ENCODE measurements around the gene IGSF23. TPM values are rescaled to one million over a fixed set of nuclear protein-coding genes. Genes with fewer than 3 reads are reported as not detected.
A peak's percentile ranks its signal among the peaks of the same experiment; 100 is the strongest.

Gene IGSF23
- total RNA-seq = not detected
- not detected for polyA plus RNA-seq (ENCODE audit: insufficient read length in 2 of 2)
- long read RNA-seq, donor 1 = 0 reads
- long read RNA-seq, donor 2 = 0 reads
- long read RNA-seq, donor 3 = 0 reads
- long read RNA-seq, donor 4 = 0 reads

GRCh38 chr19:44613295-44614178 is at the start of gene IGSF23:
IGSF23 (plus strand) TSS chr19:44613563; CDS start chr19:44613646, 83 bp downstream.
- WGBS (ENCODE audit: insufficient coverage) = 86% methylated on average over 11 of the region's 25 CpGs
- H3K9me3 ChIP-seq (ENCODE audit: control insufficient read depth, insufficient read depth, low read length) = no peaks in the 10 kb centered on the region
- no peaks in the 10 kb centered on the region for H3K27me3 ChIP-seq (ENCODE audit: control insufficient read depth, insufficient read depth, low read length)
- H3K36me3 ChIP-seq (ENCODE audit: control insufficient read depth, insufficient read depth, low read length) = no peaks in the 10 kb centered on the region
- no peak within 1 kb of the TSS for H3K27ac ChIP-seq (ENCODE audit: low read depth, low read length)
- no peak within 1 kb of the TSS for H3K4me3 ChIP-seq (ENCODE audit: low read depth, low read length)
- DNase-seq (ENCODE audit: low read depth in 4 of 6, low spot score in 6 of 6) = no peak
- no peaks in the 10 kb centered on the region for H3K4me1 ChIP-seq (ENCODE audit: control insufficient read depth, insufficient read depth, low read length)

GRCh38 chr19:44566984-44567383 is 46.4 kb upstream of the IGSF23 start:
- Histone ChIP-seq H3K9me3 (ENCODE audit: control insufficient read depth, insufficient read depth, low read length) (no peaks in the 10 kb centered on the region), H3K36me3 (ENCODE audit: control insufficient read depth, insufficient read depth, low read length) (no peaks in the 10 kb centered on the region), H3K4me3 (ENCODE audit: low read depth, low read length) (no peak overlapping the region), H3K4me1 (ENCODE audit: control insufficient read depth, insufficient read depth, low read length) (no peaks in the 10 kb centered on the region), H3K27me3 (ENCODE audit: control insufficient read depth, insufficient read depth, low read length) (no peaks in the 10 kb centered on the region), H3K27ac (ENCODE audit: low read depth, low read length) (no peak overlapping the region)
- no peak for DNase-seq (ENCODE audit: low read depth in 4 of 6, low spot score in 6 of 6)
- WGBS (ENCODE audit: insufficient coverage) = no CpG with 5 or more reads among the region's 5 CpGs

- no peak overlapping the region for H3K4me3 ChIP-seq (ENCODE audit: low read depth, low read length)
- no peaks in the 10 kb centered on the region for H3K4me1 ChIP-seq (ENCODE audit: control insufficient read depth, insufficient read depth, low read length)
- H3K36me3 ChIP-seq (ENCODE audit: control insufficient read depth, insufficient read depth, low read length) = no peaks in the 10 kb centered on the region
- DNase-seq (ENCODE audit: low read depth in 4 of 6, low spot score in 6 of 6) = no peak
- H3K27ac ChIP-seq (ENCODE audit: low read depth, low read length) = no peak overlapping the region
- WGBS (ENCODE audit: insufficient coverage) = no CpG with 5 or more reads among the region's 2 CpGs
- H3K27me3 ChIP-seq (ENCODE audit: control insufficient read depth, insufficient read depth, low read length) = no peaks in the 10 kb centered on the region
- H3K9me3 ChIP-seq (ENCODE audit: control insufficient read depth, insufficient read depth, low read length) = no peaks in the 10 kb centered on the region
These were observed 45.6 kb upstream of the IGSF23 start for GRCh38 chr19:44567745-44568144.

GRCh38 chr19:44570603-44570983 is 42.8 kb upstream of the IGSF23 start:
- no peak overlapping the region for H3K4me3 ChIP-seq (ENCODE audit: low read depth, low read length)
- no peak overlapping the region for H3K27ac ChIP-seq (ENCODE audit: low read depth, low read length)
- no peaks in the 10 kb centered on the region for H3K27me3 ChIP-seq (ENCODE audit: control insufficient read depth, insufficient read depth, low read length)
- no peaks in the 10 kb centered on the region for H3K4me1 ChIP-seq (ENCODE audit: control insufficient read depth, insufficient read depth, low read length)
- no peaks in the 10 kb centered on the region for H3K36me3 ChIP-seq (ENCODE audit: control insufficient read depth, insufficient read depth, low read length)
- no peak for DNase-seq (ENCODE audit: low read depth in 4 of 6, low spot score in 6 of 6)
- 81% methylated on average over 2 of the region's 3 CpGs for WGBS (ENCODE audit: insufficient coverage)
- no peaks in the 10 kb centered on the region for H3K9me3 ChIP-seq (ENCODE audit: control insufficient read depth, insufficient read depth, low read length)

- Histone ChIP-seq H3K4me3 (ENCODE audit: low read depth, low read length) (no peak overlapping the region), H3K27ac (ENCODE audit: low read depth, low read length) (no peak overlapping the region), H3K27me3 (ENCODE audit: control insufficient read depth, insufficient read depth, low read length) (no peaks in the 10 kb centered on the region), H3K9me3 (ENCODE audit: control insufficient read depth, insufficient read depth, low read length) (no peaks in the 10 kb centered on the region), H3K4me1 (ENCODE audit: control insufficient read depth, insufficient read depth, low read length) (no peaks in the 10 kb centered on the region), H3K36me3 (ENCODE audit: control insufficient read depth, insufficient read depth, low read length) (no peaks in the 10 kb centered on the region)
- 63% methylated on average over 12 of the region's 13 CpGs for WGBS (ENCODE audit: insufficient coverage)
- DNase-seq (ENCODE audit: low read depth in 4 of 6, low spot score in 6 of 6) = peak; percentile 36 to 87 (median 56)
These were observed 42.2 kb upstream of the IGSF23 start for GRCh38 chr19:44570984-44571684.

GRCh38 chr19:44571830-44572580 is 41.4 kb upstream of the IGSF23 start:
- DNase-seq (ENCODE audit: low read depth in 4 of 6, low spot score in 6 of 6) = no peak
- WGBS (ENCODE audit: insufficient coverage) = 88% methylated on average over 5 of the region's 5 CpGs
- Histone ChIP-seq H3K4me1 (ENCODE audit: control insufficient read depth, insufficient read depth, low read length) (no peaks in the 10 kb centered on the region), H3K27me3 (ENCODE audit: control insufficient read depth, insufficient read depth, low read length) (no peaks in the 10 kb centered on the region), H3K27ac (ENCODE audit: low read depth, low read length) (no peak overlapping the region), H3K36me3 (ENCODE audit: control insufficient read depth, insufficient read depth, low read length) (no peaks in the 10 kb centered on the region), H3K4me3 (ENCODE audit: low read depth, low read length) (no peak overlapping the region), H3K9me3 (ENCODE audit: control insufficient read depth, insufficient read depth, low read length) (no peaks in the 10 kb centered on the region)

GRCh38 chr19:44572581-44572900 is 40.8 kb upstream of the IGSF23 start:
- Histone ChIP-seq H3K27me3 (ENCODE audit: control insufficient read depth, insufficient read depth, low read length) (no peaks in the 10 kb centered on the region), H3K9me3 (ENCODE audit: control insufficient read depth, insufficient read depth, low read length) (no peaks in the 10 kb centered on the region), H3K36me3 (ENCODE audit: control insufficient read depth, insufficient read depth, low read length) (no peaks in the 10 kb centered on the region), H3K4me1 (ENCODE audit: control insufficient read depth, insufficient read depth, low read length) (no peaks in the 10 kb centered on the region), H3K4me3 (ENCODE audit: low read depth, low read length) (no peak overlapping the region), H3K27ac (ENCODE audit: low read depth, low read length) (no peak overlapping the region)
- no CpG with 5 or more reads among the region's 4 CpGs for WGBS (ENCODE audit: insufficient coverage)
- no peak for DNase-seq (ENCODE audit: low read depth in 4 of 6, low spot score in 6 of 6)

GRCh38 chr19:44573183-44573582 is 40.2 kb upstream of the IGSF23 start:
- Histone ChIP-seq H3K4me3 (ENCODE audit: low read depth, low read length) (no peak overlapping the region), H3K9me3 (ENCODE audit: control insufficient read depth, insufficient read depth, low read length) (no peaks in the 10 kb centered on the region), H3K27ac (ENCODE audit: low read depth, low read length) (no peak overlapping the region), H3K4me1 (ENCODE audit: control insufficient read depth, insufficient read depth, low read length) (no peaks in the 10 kb centered on the region), H3K27me3 (ENCODE audit: control insufficient read depth, insufficient read depth, low read length) (no peaks in the 10 kb centered on the region), H3K36me3 (ENCODE audit: control insufficient read depth, insufficient read depth, low read length) (no peaks in the 10 kb centered on the region)
- WGBS (ENCODE audit: insufficient coverage) = 96% methylated on average over 3 of the region's 4 CpGs
- no peak for DNase-seq (ENCODE audit: low read depth in 4 of 6, low spot score in 6 of 6)

GRCh38 chr19:44573627-44574026 is 39.7 kb upstream of the IGSF23 start:
- peak in 1 of 6 donors; percentile 45 for DNase-seq (ENCODE audit: low read depth in 4 of 6, low spot score in 6 of 6)
- Histone ChIP-seq H3K4me1 (ENCODE audit: control insufficient read depth, insufficient read depth, low read length) (no peaks in the 10 kb centered on the region), H3K27me3 (ENCODE audit: control insufficient read depth, insufficient read depth, low read length) (no peaks in the 10 kb centered on the region), H3K36me3 (ENCODE audit: control insufficient read depth, insufficient read depth, low read length) (no peaks in the 10 kb centered on the region), H3K4me3 (ENCODE audit: low read depth, low read length) (no peak overlapping the region), H3K27ac (ENCODE audit: low read depth, low read length) (no peak overlapping the region), H3K9me3 (ENCODE audit: control insufficient read depth, insufficient read depth, low read length) (no peaks in the 10 kb centered on the region)
- 60% methylated on average over 1 of the region's 4 CpGs for WGBS (ENCODE audit: insufficient coverage)

All from spinal cord (tissue), 10 donors.